IMR-90 (cell line): ENCODE measurements around the gene RABEP1. TPM values are rescaled to one million over a fixed set of nuclear protein-coding genes. Genes with fewer than 3 reads are reported as not detected.

ENCODE experiments used
- ATAC-seq: fragments of 200-7000 bp; cut with Tn5 transposase; 2 replicates; pipeline ENCODE4 v1.9.1; 2020; ENCODE audit warnings: low read depth, mild to moderate bottlenecking, moderate library complexity
- BruUV-seq: library from RNA; stranded (reverse); fragments of 400-500 nt; replicated peaks from 2 replicates; lab custom pipeline; 2021; lab: Mats Ljungman, UMichigan
- CTCF ChIA-PET: fragments of 300-600 bp; formaldehyde crosslinking; extraction: SDS; loops from one replicate; lab custom pipeline; 2021; ENCODE audit warnings: antibody characterized with exemption; lab: Yijun Ruan, JAX
- POLR2A ChIA-PET: fragments of 300-600 bp; sonication (Branson Sonifier 250); formaldehyde crosslinking; loops from one replicate; lab custom pipeline; 2022; ENCODE audit warnings: antibody characterized with exemption; ENCODE audit not compliant: unreplicated experiment; lab: Charles Lee
- DNase-seq: peaks from one replicate; pipeline ENCODE4 v3.0.0; 2013
- H2AFZ ChIP-seq: replicated peaks from 2 replicates; pipeline ENCODE3; 2013; ENCODE audit warnings: low read length, mild to moderate bottlenecking; ENCODE audit not compliant: poor library complexity
- H2AK5ac ChIP-seq: 2 replicates; pipeline ENCODE4 v1.6.1; 2013; ENCODE audit warnings: low read depth, low read length, inconsistent platforms
- H2AK9ac ChIP-seq: replicated peaks from 2 replicates; pipeline ENCODE3; 2013; ENCODE audit warnings: mild to moderate bottlenecking, low read depth, low read length, moderate library complexity; ENCODE audit not compliant: poor library complexity
- H2BK120ac ChIP-seq: 2 replicates; pipeline ENCODE4 v1.6.1; 2013; ENCODE audit warnings: low read depth, low read length, inconsistent platforms
- H2BK15ac ChIP-seq: 3 replicates; pipeline ENCODE4 v1.6.1; 2013; ENCODE audit warnings: low read depth, low read length, inconsistent platforms
- H2BK20ac ChIP-seq: 2 replicates; pipeline ENCODE4 v1.6.1; 2013; ENCODE audit warnings: low read depth, mild to moderate bottlenecking, inconsistent platforms, low read length, moderate library complexity
- H2BK5ac ChIP-seq: 2 replicates; pipeline ENCODE4 v1.6.1; 2013; ENCODE audit warnings: mild to moderate bottlenecking, low read depth, low read length, inconsistent platforms; ENCODE audit not compliant: poor library complexity, severe bottlenecking
- H3K14ac ChIP-seq: replicated peaks from 2 replicates; pipeline ENCODE4 v1.6.1; 2013; ENCODE audit warnings: low read depth, low read length, inconsistent platforms
- H3K18ac ChIP-seq: 2 replicates; pipeline ENCODE4 v1.6.1; 2013; ENCODE audit warnings: low read depth, low read length, control low read depth
- H3K23ac ChIP-seq: 2 replicates; pipeline ENCODE4 v1.6.1; 2013; ENCODE audit warnings: low read depth, low read length, inconsistent platforms
- H3K27ac ChIP-seq: 2 replicates; pipeline ENCODE4 v1.5.1; 2013; ENCODE audit warnings: mild to moderate bottlenecking, control low read depth, low read length; ENCODE audit not compliant: insufficient read depth
- H3K27me3 ChIP-seq: 2 replicates; pipeline ENCODE4 v1.6.1; 2013; ENCODE audit warnings: low read length; ENCODE audit not compliant: control insufficient read depth, insufficient read depth
- H3K36me3 ChIP-seq: 2 replicates; pipeline ENCODE4 v1.6.1; 2013; ENCODE audit warnings: low read length, mixed read lengths; ENCODE audit not compliant: control insufficient read depth, insufficient read depth
- H3K4ac ChIP-seq: 2 replicates; pipeline ENCODE4 v1.6.1; 2013; ENCODE audit warnings: low read depth, low read length, inconsistent platforms
- H3K4me1 ChIP-seq: 2 replicates; pipeline ENCODE4 v1.6.1; 2013; ENCODE audit warnings: low read length, mixed read lengths; ENCODE audit not compliant: control insufficient read depth, insufficient read depth
- H3K4me2 ChIP-seq: 2 replicates; pipeline ENCODE4 v1.6.1; 2013; ENCODE audit warnings: low read depth, mild to moderate bottlenecking, control low read depth, low read length, moderate library complexity
- H3K4me3 ChIP-seq: 2 replicates; pipeline ENCODE4 v1.5.1; 2013; ENCODE audit warnings: low read depth, mild to moderate bottlenecking, control low read depth, low read length, moderate library complexity; ENCODE audit not compliant: insufficient read depth
- H3K56ac ChIP-seq: 2 replicates; pipeline ENCODE4 v1.6.1; 2013; ENCODE audit warnings: low read length, inconsistent platforms; ENCODE audit not compliant: insufficient read depth; ENCODE audit errors: extremely low read depth
- H3K79me1 ChIP-seq, 2 experiments: 2 replicates each; pipeline ENCODE4 v1.6.1; 2013; ENCODE audit warnings: low read length in 2 of 2, inconsistent platforms in 1 of 2, low read depth in 1 of 2
- H3K9ac ChIP-seq: 2 replicates; pipeline ENCODE4 v1.6.1; 2013; ENCODE audit warnings: low read depth, low read length, control low read depth
- H3K9me1 ChIP-seq: 2 replicates; pipeline ENCODE4 v1.6.1; 2013; ENCODE audit warnings: low read length, inconsistent platforms; ENCODE audit not compliant: insufficient read depth
- H3K9me3 ChIP-seq: 2 replicates; pipeline ENCODE4 v1.6.1; 2013; ENCODE audit warnings: low read length; ENCODE audit not compliant: control insufficient read depth, insufficient read depth
- H4K20me1 ChIP-seq: 2 replicates; pipeline ENCODE4 v1.6.1; 2013; ENCODE audit warnings: low read length, inconsistent platforms; ENCODE audit not compliant: insufficient read depth
- H4K5ac ChIP-seq: 2 replicates; pipeline ENCODE4 v1.6.1; 2013; ENCODE audit warnings: mild to moderate bottlenecking, low read depth, low read length, control low read depth
- H4K8ac ChIP-seq, 2 experiments: 2 replicates each; pipeline ENCODE4 v1.6.1; 2013; ENCODE audit warnings: low read depth in 2 of 2, low read length in 2 of 2, control low read depth in 1 of 2, inconsistent platforms in 1 of 2
- H4K91ac ChIP-seq: 2 replicates; pipeline ENCODE4 v1.6.1; 2013; ENCODE audit warnings: low read depth, low read length, inconsistent platforms; ENCODE audit not compliant: insufficient read depth
- BHLHE40 ChIP-seq: fragments of 150-350 bp; IDR thresholded peaks from 2 replicates; pipeline ENCODE4 v1.6.1; 2016; ENCODE audit warnings: mild to moderate bottlenecking, low read depth, low read length
- CTCF ChIP-seq: conservative IDR thresholded peaks from 2 replicates; pipeline ENCODE4 v1.5.1; 2012; ENCODE audit warnings: mild to moderate bottlenecking, low read depth, low read length, improper control_type of control experiment
- FOS ChIP-seq: fragments of 150-350 bp; IDR thresholded peaks from 2 replicates; pipeline ENCODE4 v1.6.1; 2016; ENCODE audit warnings: low read depth, low read length
- MAFK ChIP-seq: IDR thresholded peaks from 2 replicates; pipeline ENCODE4 v1.6.1; 2012; ENCODE audit warnings: low read depth, low read length, improper control_type of control experiment
- MAZ ChIP-seq: IDR thresholded peaks from 2 replicates; pipeline ENCODE4 v1.6.1; 2012; ENCODE audit warnings: low read depth, mild to moderate bottlenecking, low read length, improper control_type of control experiment, moderate library complexity, borderline replicate concordance
- POLR2A ChIP-seq: IDR thresholded peaks from 2 replicates; pipeline ENCODE4 v1.6.1; 2012; ENCODE audit warnings: mild to moderate bottlenecking, low read depth, low read length
- RFX5 ChIP-seq: IDR thresholded peaks from 2 replicates; pipeline ENCODE4 v1.8.0; 2012; ENCODE audit warnings: low read depth, mild to moderate bottlenecking, low read length, moderate library complexity
- SMC3 ChIP-seq: fragments of 150-350 bp; IDR thresholded peaks from 2 replicates; pipeline ENCODE4 v1.6.1; 2016; ENCODE audit warnings: low read depth, mild to moderate bottlenecking, antibody characterized with exemption, low read length, moderate library complexity
- WGBS, 2 experiments: methylation state at CpG; one replicate each; pipeline versions ENCODE4 v1.1.5 to v1.1.7; 2013; ENCODE audit warnings: missing lambda C conversion rate in 2 of 2; ENCODE audit not compliant: insufficient read length in 1 of 2; ENCODE audit errors: extremely low coverage in 2 of 2; 5-methylcytosine and 5-hydroxymethylcytosine counted together
- dilution Hi-C: fragments of 300-500 bp; cut with HindIII; formaldehyde crosslinking; loops from one replicate; pipeline ENCODE4 v1.14.3; 2018; ENCODE audit warnings: low sequenced_read_pairs; ENCODE audit not compliant: unreplicated experiment
- in situ Hi-C: fragments of 300-500 bp; cut with MboI; formaldehyde crosslinking; loops from 3 replicates; pipeline ENCODE4 v1.14.3; 2019; ENCODE audit warnings: low sequenced_read_pairs, inconsistent platforms, mixed read lengths
- intact Hi-C: fragments of 100-400 bp; cut with micrococcal nuclease; formaldehyde crosslinking; loops from 2 replicates; pipeline ENCODE4 v1.10.0; 2022
- polyA plus RNA-seq, 3 experiments: library from polyadenylated mRNA; depleted of rRNA; stranded (reverse); fragments of >200 nt; gene quantifications; 2 replicates each; pipeline ENCODE4 v1.2.3, GENCODE V29; 2012; ENCODE audit warnings: low replicate concordance in 1 of 3
- total RNA-seq: library from RNA; depleted of rRNA; stranded (reverse); fragments of >200 nt; gene quantifications from 2 replicates; pipeline ENCODE4 v1.2.3, GENCODE V29; 2012

Gene RABEP1
- total and polyA plus RNA-seq, 2 of the 4 experiments (the other 2 are of a cell fraction), result 15.3 to 38.2 TPM

GRCh38 chr17:5352681-5353289 lies 70.7 kb downstream of the RABEP1 start:
- dilution Hi-C loops, result no loop called here
- peaks cover 3% of the 10 kb centered on the region for H3K9me1 ChIP-seq
- no CpG with 5 or more reads among the region's 4 CpGs for WGBS, 2 experiments
- H3K14ac ChIP-seq, result no peak overlapping the region
- H2AK5ac ChIP-seq, result no peak overlapping the region
- no peak overlapping the region for H3K9ac ChIP-seq
- no peak overlapping the region for H2AK9ac ChIP-seq
- no peak overlapping the region for H3K4me2 ChIP-seq
- no peak overlapping the region for H3K23ac ChIP-seq
- no peaks in the 10 kb centered on the region for H3K9me3 ChIP-seq
- ATAC-seq, result no peak; the same call in 1 of the 2 replicates
- intact Hi-C loops, result no loop called here
- no peak for TF ChIP-seq RFX5
- TF ChIP-seq CTCF, result no peak
- no peak for TF ChIP-seq MAFK
- TF ChIP-seq POLR2A, result no peak
- TF ChIP-seq FOS, result no peak
- no peak for TF ChIP-seq SMC3
- TF ChIP-seq MAZ, result no peak
- no peak for TF ChIP-seq BHLHE40
- no peak overlapping the region for H3K4ac ChIP-seq
- H2BK120ac ChIP-seq, result no peak overlapping the region
- in situ Hi-C loops, result no loop called here
- no peak overlapping the region for H2BK15ac ChIP-seq
- H2BK20ac ChIP-seq, result no peak overlapping the region
- no peaks in the 10 kb centered on the region for H4K20me1 ChIP-seq
- H3K4me3 ChIP-seq, result no peak overlapping the region
- H3K36me3 ChIP-seq, result peaks cover 10% of the 10 kb centered on the region
- peaks cover 4 to 6% of the 10 kb centered on the region in 2 experiments; a peak in 3 of 4 replicates for H3K79me1 ChIP-seq
- H3K27ac ChIP-seq, result no peak overlapping the region
- H3K4me1 ChIP-seq, result peaks cover 4% of the 10 kb centered on the region
- H2BK5ac ChIP-seq, result no peak overlapping the region
- POLR2A ChIA-PET, result no interaction called here
- no peak overlapping the region for H4K8ac ChIP-seq
- BruUV-seq, result no TSS peak
- CTCF ChIA-PET, result no interaction called here
- H4K91ac ChIP-seq, result no peak overlapping the region
- no peak overlapping the region for H2AFZ ChIP-seq
- no peak overlapping the region for H3K56ac ChIP-seq
- H3K27me3 ChIP-seq, result no peaks in the 10 kb centered on the region
- no peak for DNase-seq
- no peak overlapping the region for H4K5ac ChIP-seq
- no peak overlapping the region for H3K18ac ChIP-seq
